Mucosa of descending colon (tissue), 3 donors: ENCODE measurements around the gene GBE1. TPM values are rescaled to one million over a fixed set of nuclear protein-coding genes. Genes with fewer than 3 reads are reported as not detected.
"Not testable (repeated sequence)": the region's sequence is repeated elsewhere in the genome, so short reads cannot be mapped to it uniquely, and the experiment has no call there.

Experiments
- ATAC-seq: fragments of 200-7000 bp; cut with Tn5 transposase; one replicate; pipeline ENCODE4 v1.9.1; 2020; ENCODE audit warnings: mild to moderate bottlenecking, moderate library complexity
- DNase-seq, 3 donors: peaks; one replicate each; pipeline ENCODE4 v3.0.0-alpha.2; 2020
- H3K36me3 ChIP-seq: fragments of 200-600 bp; one replicate; pipeline ENCODE4 v1.8.0; 2021; ENCODE audit warnings: low read depth, mild to moderate bottlenecking
- H3K4me1 ChIP-seq: fragments of 200-600 bp; one replicate; pipeline ENCODE4 v1.8.0; 2021; ENCODE audit warnings: low read depth, mild to moderate bottlenecking
- H3K4me3 ChIP-seq: fragments of 200-600 bp; one replicate; pipeline ENCODE4 v1.8.0; 2021; ENCODE audit warnings: mild to moderate bottlenecking
- H3K9me3 ChIP-seq: fragments of 200-600 bp; one replicate; pipeline ENCODE4 v1.8.0; 2021; ENCODE audit warnings: mild to moderate bottlenecking
- CTCF ChIP-seq: fragments of 200-600 bp; IDR thresholded peaks from one replicate; pipeline ENCODE4 v1.8.0; 2022; ENCODE audit warnings: antibody characterized with exemption, mild to moderate bottlenecking
- intact Hi-C, 2 donors: fragments of 100-400 bp; cut with DNase I in 1 of 2; cut with micrococcal nuclease in 1 of 2; formaldehyde crosslinking; loops; one replicate each; pipeline versions ENCODE4 v1.11.0 to v1.11.1; 2022; cut with DNase I, micrococcal nuclease
- total RNA-seq, 3 donors: library from RNA; stranded (reverse); fragmentation: NEBNext Ultra II Directional in 2 of 3; extraction: Animal tissue kit (Norgen Biotek cat#: 25700) in 2 of 3; gene quantifications; one replicate each; pipeline versions ENCODE4 v1.2.1 to v1.2.4, GENCODE V29; 2021 to 2023
- donor health status: DM: no; HTN: no; CAD: no; lungs with moderate emphysema.
- donor health status: DM: no; HTN: no; CAD: no.
- donor health status: DM: no; HTN: yes; CAD: no.

Gene GBE1
- total RNA-seq, 3 donors from 2014 or later, result 17.7 to 20.3 (median 18.8) TPM

DNA sequence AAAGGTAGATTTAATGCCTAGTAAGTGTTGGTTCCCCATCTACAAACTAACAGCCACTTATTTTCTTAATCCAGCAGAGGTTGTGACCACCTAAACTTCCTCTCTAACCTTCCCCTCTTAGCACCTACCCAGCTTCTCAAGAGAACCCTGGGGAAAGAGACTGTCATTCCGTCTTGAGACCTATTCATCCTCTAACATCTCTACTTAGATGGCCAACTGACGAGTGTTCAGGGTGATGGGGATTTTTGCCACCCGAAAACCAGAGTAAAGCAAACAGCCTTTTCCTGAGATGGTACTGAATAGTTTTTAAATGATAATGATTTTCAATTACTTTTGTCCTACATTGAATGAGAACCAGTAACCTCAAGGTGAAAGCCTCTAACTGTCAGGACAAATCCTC, 9.3 kb upstream of the GBE1 start:
- ATAC-seq (no peak), DNase-seq (no peak)
- no peaks in the 10 kb centered on the region for H3K9me3 ChIP-seq
- no peak for TF ChIP-seq CTCF
- H3K4me1 ChIP-seq, result no peaks in the 10 kb centered on the region
- intact Hi-C loops, result no loop called here
- H3K36me3 ChIP-seq, result no peaks in the 10 kb centered on the region
- H3K4me3 ChIP-seq, result no peak overlapping the region

- no peaks in the 10 kb centered on the region for H3K4me1 ChIP-seq
- H3K36me3 ChIP-seq, result no peaks in the 10 kb centered on the region
- intact Hi-C loops, result no loop called here
- ATAC-seq (no peak), DNase-seq (no peak)
- no peak overlapping the region for H3K4me3 ChIP-seq
- H3K9me3 ChIP-seq, result no peaks in the 10 kb centered on the region
- TF ChIP-seq CTCF, result no peak
Observed at GRCh38 chr3:81769299-81769698, 7.9 kb upstream of the GBE1 start.

DNA sequence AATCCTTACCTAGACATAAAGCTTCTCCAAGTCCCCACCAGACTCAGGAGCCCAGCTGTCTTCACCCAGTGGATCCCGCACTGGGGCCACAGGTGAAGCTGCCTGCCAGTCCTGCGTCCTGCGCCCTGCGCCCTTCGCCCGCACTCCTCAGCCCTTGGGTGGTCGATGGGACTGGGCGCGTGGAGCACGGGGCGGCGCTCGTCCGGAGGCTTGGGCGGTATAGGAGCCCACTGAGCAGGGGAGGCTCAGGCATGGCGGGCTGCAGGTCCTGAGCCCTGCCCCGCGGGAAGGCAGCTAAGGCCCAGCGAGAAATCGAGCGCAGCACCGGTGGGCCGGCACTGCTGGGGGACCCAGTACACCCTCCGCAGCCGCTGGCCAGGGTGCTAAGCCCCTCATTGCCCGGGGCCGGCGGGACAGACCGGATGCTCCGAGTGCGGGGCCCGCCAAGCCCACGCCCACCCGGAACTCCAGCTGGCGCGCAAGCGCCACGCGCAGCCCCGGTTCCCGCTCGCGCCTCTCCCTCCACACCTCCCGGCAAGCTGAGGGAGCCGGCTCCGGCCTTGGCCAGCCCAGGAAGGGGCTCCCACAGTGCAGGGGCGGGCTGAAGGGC, 5.9 kb upstream of the GBE1 start:
- ATAC-seq, H3K9me3 ChIP-seq, H3K4me3 ChIP-seq, intact Hi-C loops, DNase-seq, H3K36me3 ChIP-seq, H3K4me1 ChIP-seq: not testable (repeated sequence)

GRCh38 chr3:81765400-81765799, 4.0 kb upstream of the GBE1 start:
- DNase-seq (no peak), ATAC-seq (no peak)
- intact Hi-C loops, result no loop called here
- no peak for TF ChIP-seq CTCF
- Histone ChIP-seq H3K4me3 (no peak overlapping the region), H3K9me3 (no peaks in the 10 kb centered on the region), H3K36me3 (no peaks in the 10 kb centered on the region), H3K4me1 (peaks cover 7% of the 10 kb centered on the region)

DNA sequence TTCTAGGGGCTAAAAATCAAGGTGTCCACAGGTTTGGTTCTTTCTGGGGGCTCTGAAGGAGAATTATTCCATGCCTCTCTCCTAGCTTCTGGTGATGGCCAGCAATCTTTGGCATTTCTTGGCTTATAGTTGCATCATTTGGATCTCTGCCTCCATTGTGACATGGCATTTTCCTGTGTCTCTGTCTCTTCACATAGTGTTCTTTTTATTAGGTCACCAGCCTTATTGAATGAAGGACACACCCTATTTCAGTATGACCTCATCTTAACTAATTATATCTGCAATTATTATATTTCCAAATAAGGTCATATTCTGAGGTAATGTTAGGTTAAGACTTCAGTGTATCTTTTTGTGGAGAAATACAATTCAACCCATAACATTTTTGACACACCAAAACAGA, 3.2 kb upstream of the GBE1 start:
- TF ChIP-seq CTCF, result no peak
- no peaks in the 10 kb centered on the region for H3K36me3 ChIP-seq
- no peaks in the 10 kb centered on the region for H3K9me3 ChIP-seq
- H3K4me3 ChIP-seq, result no peak overlapping the region
- no peak for ATAC-seq
- intact Hi-C loops, result no loop called here
- H3K4me1 ChIP-seq, result peaks cover 10% of the 10 kb centered on the region
- no peak for DNase-seq

DNA sequence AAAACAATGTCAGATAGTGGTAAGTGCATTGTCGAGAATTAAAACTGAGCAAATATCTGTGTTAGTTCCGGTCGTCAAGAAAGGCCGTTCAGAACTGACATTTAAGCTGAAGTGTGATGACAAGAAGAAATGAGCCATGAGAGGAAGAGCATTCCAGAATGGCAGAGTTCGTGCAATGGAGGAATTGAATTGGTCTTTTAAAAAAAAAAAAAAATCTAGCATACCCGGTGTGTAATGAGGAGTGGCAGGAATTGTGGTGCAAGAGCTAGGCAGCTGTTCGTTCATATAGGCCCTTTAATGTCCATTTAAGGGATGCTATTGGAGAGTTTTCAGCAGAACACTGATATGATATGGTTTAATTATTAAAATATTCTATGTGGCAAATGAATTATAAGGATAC, 2.6 kb upstream of the GBE1 start:
- no peak overlapping the region for H3K4me3 ChIP-seq
- intact Hi-C loops, result no loop called here
- peaks cover 10% of the 10 kb centered on the region for H3K4me1 ChIP-seq
- no peaks in the 10 kb centered on the region for H3K36me3 ChIP-seq
- no peaks in the 10 kb centered on the region for H3K9me3 ChIP-seq
- TF ChIP-seq CTCF, result no peak
- DNase-seq (no peak), ATAC-seq (no peak)
